Activated B cell treated with CpG ODN at 0.5 μM for 24 hours (primary cell): ENCODE measurements around the gene OGG1. TPM values are rescaled to one million over a fixed set of nuclear protein-coding genes. Genes with fewer than 3 reads are reported as not detected.

ENCODE experiments used
- ATAC-seq: fragments of 200-7000 bp; cut with Tn5 transposase; one replicate; pipeline ENCODE4 v1.10.0; 2021; ENCODE audit warnings: low read depth, mild to moderate bottlenecking, moderate library complexity
- CTCF ChIA-PET: fragments of 350-600 bp; sonication (Branson Sonifier 250); formaldehyde crosslinking; loops from one replicate; lab custom pipeline; 2021; ENCODE audit warnings: antibody characterized with exemption; lab: Charles Lee
- POLR2A ChIA-PET: fragments of 350-600 bp; sonication (Branson Sonifier 250); formaldehyde crosslinking; loops from one replicate; lab custom pipeline; 2021; ENCODE audit warnings: antibody characterized with exemption; lab: Charles Lee
- DNase-seq: peaks from one replicate; pipeline ENCODE4 v3.0.0; 2022
- H3K27ac Mint-ChIP-seq: one replicate; pipeline ENCODE4 v1.8.0; 2020; ENCODE audit warnings: mixed read lengths
- H3K27me3 Mint-ChIP-seq: one replicate; pipeline ENCODE4 v1.8.0; 2021; ENCODE audit warnings: mixed read lengths
- H3K36me3 Mint-ChIP-seq: one replicate; pipeline ENCODE4 v1.8.0; 2021; ENCODE audit warnings: low read depth, mixed read lengths
- H3K4me1 Mint-ChIP-seq: one replicate; pipeline ENCODE4 v1.8.0; 2021; ENCODE audit warnings: mixed read lengths
- H3K4me3 Mint-ChIP-seq: one replicate; pipeline ENCODE4 v1.8.0; 2020; ENCODE audit warnings: mild to moderate bottlenecking, mixed read lengths
- H3K9me3 Mint-ChIP-seq: one replicate; pipeline ENCODE4 v1.8.0; 2020; ENCODE audit warnings: mixed read lengths
- CTCF ChIP-seq: fragments of 200-600 bp; IDR thresholded peaks from one replicate; pipeline ENCODE4 v1.8.0; 2022; ENCODE audit warnings: antibody characterized with exemption, mild to moderate bottlenecking
- intact Hi-C: fragments of 100-400 bp; cut with micrococcal nuclease; formaldehyde crosslinking; loops from one replicate; pipeline ENCODE4 v1.15.1; 2024
- total RNA-seq: library from RNA; stranded (reverse); gene quantifications from 2 replicates; pipeline ENCODE4 v1.2.3, GENCODE V29; 2022

Gene OGG1
- total RNA-seq, 1 donor from 2014 or later: 60.7 TPM

GRCh38 chr3:9754678-9755077 is 4.9 kb downstream of the OGG1 start:
- Mint-ChIP-seq H3K36me3 (peaks cover 67% of the 10 kb centered on the region), H3K27ac (no peak overlapping the region), H3K4me1 (peaks cover 40% of the 10 kb centered on the region), H3K9me3 (no peaks in the 10 kb centered on the region), H3K27me3 (no peaks in the 10 kb centered on the region), H3K4me3 (no peak overlapping the region)
- POLR2A ChIA-PET: interaction anchor here (6.3 kb wide), 1 partner anchor 39 kb away, joined by 106 read pairs; the partner anchor contains the start of genes ARPC4 and TADA3
- TF ChIP-seq CTCF: no peak
- no peak for DNase-seq
- no peak for ATAC-seq
- intact Hi-C loops: no loop called here
- CTCF ChIA-PET: interaction anchor here (0.7 to 1.6 kb wide), 3 partner anchors 14 to 28 kb away, joined by 3 read pairs; partner anchors contain the start of gene CAMK1

GRCh38 chr3:9757427-9757826 is 7.7 kb downstream of the OGG1 start:
- ATAC-seq (no peak), DNase-seq (no peak)
- H3K4me1 Mint-ChIP-seq: peaks cover 13% of the 10 kb centered on the region
- H3K36me3 Mint-ChIP-seq: peaks cover 55% of the 10 kb centered on the region
- no peak overlapping the region for H3K27ac Mint-ChIP-seq
- intact Hi-C loops: no loop called here
- H3K27me3 Mint-ChIP-seq: no peaks in the 10 kb centered on the region
- no peaks in the 10 kb centered on the region for H3K9me3 Mint-ChIP-seq
- CTCF ChIA-PET: no interaction called here
- POLR2A ChIA-PET: no interaction called here
- no peak overlapping the region for H3K4me3 Mint-ChIP-seq
- no peak for TF ChIP-seq CTCF

GRCh38 chr3:9760779-9761505 is 11.2 kb downstream of the OGG1 start:
- ChIA-PET POLR2A (no interaction called here), CTCF (no interaction called here)
- no peak for DNase-seq
- no peak for ATAC-seq
- no peaks in the 10 kb centered on the region for H3K4me1 Mint-ChIP-seq
- H3K4me3 Mint-ChIP-seq: no peak overlapping the region
- H3K27ac Mint-ChIP-seq: no peak overlapping the region
- peaks cover 32% of the 10 kb centered on the region for H3K36me3 Mint-ChIP-seq
- intact Hi-C loops: no loop called here
- H3K27me3 Mint-ChIP-seq: no peaks in the 10 kb centered on the region
- H3K9me3 Mint-ChIP-seq: no peaks in the 10 kb centered on the region
- no peak for TF ChIP-seq CTCF

GRCh38 chr3:9761919-9762318 is 12.2 kb downstream of the OGG1 start:
- DNase-seq (no peak), ATAC-seq (no peak)
- no peaks in the 10 kb centered on the region for H3K27me3 Mint-ChIP-seq
- POLR2A ChIA-PET: no interaction called here
- no peaks in the 10 kb centered on the region for H3K4me1 Mint-ChIP-seq
- intact Hi-C loops: no loop called here
- no peak overlapping the region for H3K4me3 Mint-ChIP-seq
- no peak for TF ChIP-seq CTCF
- CTCF ChIA-PET: interaction anchor here (0.6 kb wide), 1 partner anchor 9 kb away, joined by 5 read pairs; no protein-coding TSS in a partner anchor
- peaks cover 23% of the 10 kb centered on the region for H3K36me3 Mint-ChIP-seq
- H3K27ac Mint-ChIP-seq: no peak overlapping the region
- no peaks in the 10 kb centered on the region for H3K9me3 Mint-ChIP-seq

- Mint-ChIP-seq H3K27me3 (no peaks in the 10 kb centered on the region), H3K9me3 (no peaks in the 10 kb centered on the region), H3K36me3 (peaks cover 19% of the 10 kb centered on the region), H3K4me3 (no peak overlapping the region), H3K27ac (peak overlapping the region; percentile 18), H3K4me1 (no peaks in the 10 kb centered on the region)
- intact Hi-C loops: no loop called here
- POLR2A ChIA-PET: interaction anchor here (0.6 kb wide), 1 partner anchor 41 kb away, joined by 3 read pairs; no protein-coding TSS in a partner anchor
- CTCF ChIA-PET: no interaction called here
- no peak for ATAC-seq
- TF ChIP-seq CTCF: no peak
- no peak for DNase-seq
Measured at GRCh38 chr3:9762871-9763270, 13.1 kb downstream of the OGG1 start.
